KBM-7 (cell line): Measurements from ENCODE around the gene KIAA1191.
"Not testable (repeated sequence)": the region's sequence is repeated elsewhere in the genome, so short reads cannot be mapped to it uniquely, and the experiment has no call there.

Experiments used
- DNase-seq: peaks from one replicate; pipeline ENCODE4 v3.0.0-alpha.2; 2015
- in situ Hi-C: fragments of 300-500 bp; cut with MboI; formaldehyde crosslinking; loops from 2 replicates; pipeline ENCODE4 v1.14.3; 2020; ENCODE audit warnings: low sequenced_read_pairs, low pct_unique_long_range_greater_than_20kb, mixed read lengths

The KIAA1191 gene

DNA sequence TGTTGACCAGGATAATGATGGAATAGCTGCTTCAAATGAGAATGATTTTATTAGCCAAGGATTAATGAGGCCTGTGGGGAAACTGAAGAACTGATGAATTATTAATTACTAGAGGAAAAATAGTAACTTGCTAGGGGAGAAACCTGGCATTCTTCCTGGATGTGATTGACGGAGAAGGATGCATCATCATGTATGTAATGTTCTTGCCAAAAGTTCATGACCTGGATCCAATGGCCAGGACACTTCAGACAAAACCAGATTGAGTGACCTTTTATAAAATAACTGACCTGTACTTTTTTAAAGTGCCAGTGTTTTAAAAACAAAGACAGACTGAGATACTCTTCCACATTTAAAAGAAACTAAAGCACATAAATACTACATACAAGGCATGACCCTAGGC, 23.7 kb downstream of the KIAA1191 start:
- DNase-seq = no peak
- in situ Hi-C loops = no loop called here

DNA sequence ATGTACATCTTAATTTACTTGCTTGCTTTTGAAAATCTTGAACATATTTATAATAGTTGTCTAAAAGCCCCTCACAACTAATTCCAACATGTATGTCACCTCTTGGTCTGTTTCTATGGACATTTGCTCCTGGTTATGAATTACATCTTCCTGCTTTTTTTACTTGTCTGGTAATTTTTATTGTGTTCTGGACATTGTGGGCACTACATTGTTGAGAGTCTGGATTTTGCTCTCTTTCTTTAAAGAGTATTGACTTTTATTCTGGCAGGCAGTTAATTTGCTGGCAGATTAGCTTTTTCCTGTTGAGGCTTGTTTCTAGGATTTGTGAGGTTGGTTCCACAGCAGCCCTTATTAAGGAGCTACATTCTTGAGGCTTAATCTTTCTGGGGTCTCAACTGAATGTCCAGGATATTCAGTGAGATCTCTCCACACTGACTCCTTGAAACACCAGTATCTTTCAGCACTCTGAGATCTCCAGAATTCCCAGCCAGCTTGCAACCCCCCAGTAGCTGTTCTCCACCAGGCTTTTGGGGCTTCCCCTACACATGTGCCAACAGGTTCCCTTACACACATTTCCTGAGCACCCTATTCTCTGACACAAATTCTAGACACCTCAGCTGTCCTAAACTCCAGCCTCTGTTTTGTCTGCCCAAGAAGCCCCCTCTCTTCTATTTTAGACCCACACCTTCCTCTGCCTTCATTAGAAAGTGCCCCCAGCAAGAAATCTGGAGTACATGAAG, 27.4 kb downstream of the KIAA1191 start:
- DNase-seq = no peak
- in situ Hi-C loops = no loop called here

- no peak for DNase-seq
- in situ Hi-C loops = no loop called here
Observed at GRCh38 chr5:176320577-176320976, 41.0 kb downstream of the KIAA1191 start.

GRCh38 chr5:176319827-176320554, 41.6 kb downstream of the KIAA1191 start:
- in situ Hi-C loops = no loop called here
- DNase-seq = peak; percentile 14

GRCh38 chr5:176317534-176318374, 43.8 kb downstream of the KIAA1191 start:
- in situ Hi-C loops = no loop called here
- DNase-seq = no peak

GRCh38 chr5:176305356-176305755, 56.2 kb downstream of the KIAA1191 start:
- DNase-seq, in situ Hi-C loops: not testable (repeated sequence)
